SK-N-MC (cell line): ENCODE measurements around the gene PPP4R2.

Experiments
- EZH2 ChIP-seq: fragments of 200-600 bp; sonication (generic); IDR thresholded peaks from one replicate; pipeline ENCODE4 v1.6.1; 2017; ENCODE audit warnings: antibody characterized with exemption
- FOXP2 ChIP-seq: optimal IDR thresholded peaks from 2 replicates; pipeline ENCODE3; 2011; ENCODE audit warnings: mild to moderate bottlenecking, moderate library complexity; ENCODE audit not compliant: insufficient read depth; ENCODE audit errors: extremely low read length, control extremely low read depth
- POLR2AphosphoS5 ChIP-seq: IDR thresholded peaks from 2 replicates; pipeline ENCODE4 v1.6.1; 2012; ENCODE audit warnings: mild to moderate bottlenecking, low read depth, low read length, borderline replicate concordance

DNA sequence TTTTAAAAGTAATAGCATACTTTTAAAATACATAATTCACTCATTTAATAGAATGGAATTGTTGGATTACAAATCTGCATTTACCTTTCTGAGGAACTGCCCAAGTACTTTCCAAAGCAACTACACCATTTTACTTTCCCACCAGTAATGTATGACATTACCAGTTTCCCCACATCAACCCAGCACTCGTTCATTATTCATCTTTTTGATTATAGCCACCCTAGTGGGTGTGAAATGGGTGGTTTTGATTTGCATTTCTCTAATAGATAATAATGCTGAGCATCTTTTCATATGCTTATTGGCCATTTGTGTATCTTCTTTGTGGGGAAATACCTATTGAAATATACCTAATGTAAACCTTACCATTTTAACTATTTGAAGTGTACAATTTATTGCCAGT, 46.8 kb downstream of the PPP4R2 start:
- no peak for TF ChIP-seq POLR2AphosphoS5
- TF ChIP-seq EZH2, result no peak
- TF ChIP-seq FOXP2, result no peak
